ENCODE data around the gene MEIS3. TPM values are rescaled to one million over a fixed set of nuclear protein-coding genes. Genes with fewer than 3 reads are reported as not detected.

MEIS3 gene
- 10 to 100 TPM; 19.9 to 43.5 (median 28.2) TPM for polyA plus RNA-seq (ENCODE audit: insufficient read length in 4 of 4)

DNA sequence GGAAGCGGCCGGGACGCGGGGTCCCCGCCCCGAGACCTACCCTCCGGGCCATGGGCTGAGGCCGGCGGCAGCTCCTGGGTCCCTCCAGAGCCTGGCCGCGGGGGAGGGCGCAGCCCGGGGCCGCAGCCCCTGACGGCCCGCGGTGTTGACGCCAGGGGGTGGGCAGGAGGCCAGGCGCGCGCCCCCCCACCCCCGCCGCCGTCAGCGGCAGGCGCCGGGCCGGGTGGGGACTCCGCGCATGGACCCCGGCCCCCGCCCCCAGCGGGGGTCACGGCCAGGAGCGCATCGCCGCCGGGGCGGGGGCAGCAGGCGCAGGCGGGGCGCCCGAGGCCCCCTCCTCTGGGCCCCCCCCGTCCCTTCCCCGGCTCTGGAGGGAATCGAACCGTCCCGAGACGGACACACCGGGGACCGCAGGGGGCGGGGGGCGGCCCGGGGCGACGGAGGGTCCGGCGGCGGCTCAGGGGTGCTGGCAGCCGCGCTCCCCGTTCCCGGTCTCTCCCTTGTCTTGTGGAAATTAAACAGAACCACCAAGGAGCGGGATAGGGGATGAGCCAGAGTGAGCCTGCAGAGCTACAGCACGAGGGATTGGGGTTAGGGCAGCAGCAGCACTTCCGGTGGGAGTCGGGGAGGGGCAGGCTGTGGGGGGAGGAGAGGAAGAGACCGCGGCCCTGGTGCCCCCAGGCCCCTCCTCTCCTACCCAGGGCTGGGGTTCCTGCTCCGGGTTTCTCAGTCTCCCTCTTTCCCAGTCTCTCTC lies at the start of gene MEIS3:
Gene MEIS3 (minus strand): TSS at position 498 of the 754 bp plus-strand sequence. CDS start 446 bp downstream, at position 52.
- no peak for DNase-seq (ENCODE audit: low read depth in 4 of 4, low spot score in 3 of 4)

DNA sequence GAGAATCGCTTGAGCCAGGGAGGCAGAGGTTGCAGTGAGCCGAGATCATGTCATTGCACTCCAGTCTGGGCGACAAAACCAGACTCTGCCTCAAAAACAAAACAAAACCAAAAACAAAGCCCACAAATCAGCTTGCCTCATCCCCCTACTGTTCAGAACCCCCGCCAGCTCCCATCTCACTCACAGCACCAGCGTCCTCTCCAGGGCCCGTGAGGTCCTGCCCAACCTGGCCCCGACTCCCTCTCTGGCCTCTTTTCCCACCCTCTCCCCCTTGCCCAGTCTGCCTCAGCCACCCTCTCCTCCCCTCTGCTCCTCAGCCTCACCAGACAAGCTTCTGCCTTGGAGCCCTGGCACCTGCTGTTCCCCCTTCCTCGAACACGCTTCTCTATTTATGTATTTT lies 48.6 kb upstream of the MEIS3 start:
- DNase-seq (ENCODE audit: low read depth in 4 of 4, low spot score in 3 of 4), result no peak

DNA sequence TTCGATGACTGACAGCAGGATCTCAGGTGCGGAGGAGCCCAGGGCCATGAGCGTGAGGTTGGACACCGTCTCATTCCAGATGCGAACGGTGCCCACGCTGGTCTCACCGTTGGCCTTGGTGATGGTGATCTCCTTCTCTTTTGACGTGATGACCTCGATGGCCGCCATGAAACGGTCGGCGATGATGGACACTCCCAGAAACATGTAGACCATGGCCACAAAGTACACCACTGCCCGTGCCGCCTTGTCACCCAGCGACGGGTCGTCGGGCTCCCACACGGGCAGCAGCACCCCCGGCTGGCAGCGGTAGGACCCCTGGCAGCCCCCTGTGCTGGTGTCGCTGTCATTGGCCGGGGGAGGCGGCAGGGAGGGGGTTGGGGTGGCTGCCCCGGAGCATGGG lies 46.6 kb upstream of the MEIS3 start:
- DNase-seq (ENCODE audit: low read depth in 4 of 4, low spot score in 3 of 4), result no peak

DNA sequence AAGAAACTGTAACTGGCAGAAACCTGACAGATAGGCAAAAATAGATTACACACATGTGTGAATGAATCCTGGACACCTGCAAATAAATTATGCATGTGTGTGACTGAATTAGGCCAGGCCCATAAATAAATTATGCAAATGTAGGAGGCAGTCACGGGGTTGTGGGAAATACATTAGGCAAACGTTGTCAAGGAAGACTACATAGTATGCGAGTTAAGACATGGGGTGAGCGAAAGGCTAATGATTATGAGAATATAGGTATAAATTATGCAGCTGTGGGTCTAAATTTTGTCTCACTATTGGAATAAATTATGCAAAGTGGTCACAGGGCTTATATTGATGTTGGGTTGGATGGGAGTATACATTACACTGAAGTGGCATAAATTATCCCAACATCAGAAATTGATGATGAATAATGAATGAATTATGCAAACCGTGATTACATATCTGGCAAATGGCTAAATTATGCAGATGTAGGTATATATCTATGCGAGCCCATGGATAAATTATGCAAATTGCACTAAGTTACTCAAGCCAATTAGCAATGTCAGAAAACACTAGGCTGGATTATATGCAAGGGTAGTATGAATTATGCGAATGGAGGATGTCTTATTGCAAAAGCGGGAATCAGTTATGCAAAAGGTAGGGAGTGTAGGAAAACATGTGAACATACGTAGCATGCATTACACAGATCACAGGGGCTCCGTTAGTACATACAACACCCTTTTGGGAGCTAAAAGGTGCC lies 45.5 kb upstream of the MEIS3 start:
- DNase-seq (ENCODE audit: low read depth in 4 of 4, low spot score in 3 of 4), result no peak

DNA sequence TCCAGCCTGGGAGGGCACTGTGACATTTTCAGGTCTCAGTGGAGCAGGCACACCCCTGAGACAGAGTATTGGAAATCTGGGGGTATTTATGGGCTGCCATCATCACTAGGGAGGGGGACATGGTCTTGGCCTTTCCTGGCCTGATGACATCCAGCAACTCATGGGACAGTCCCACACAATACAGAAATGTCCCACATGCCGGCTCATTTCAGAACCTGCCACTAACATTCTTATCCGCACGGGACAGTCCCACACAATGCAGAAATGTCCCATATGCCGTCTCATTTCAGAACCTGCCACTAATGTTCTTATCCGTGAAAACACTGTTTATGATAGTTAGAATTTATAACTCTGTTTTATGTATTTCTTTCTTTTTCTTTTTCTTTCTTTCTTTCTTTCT lies 42.5 kb upstream of the MEIS3 start:
- DNase-seq (ENCODE audit: low read depth in 4 of 4, low spot score in 3 of 4), result no peak

DNA sequence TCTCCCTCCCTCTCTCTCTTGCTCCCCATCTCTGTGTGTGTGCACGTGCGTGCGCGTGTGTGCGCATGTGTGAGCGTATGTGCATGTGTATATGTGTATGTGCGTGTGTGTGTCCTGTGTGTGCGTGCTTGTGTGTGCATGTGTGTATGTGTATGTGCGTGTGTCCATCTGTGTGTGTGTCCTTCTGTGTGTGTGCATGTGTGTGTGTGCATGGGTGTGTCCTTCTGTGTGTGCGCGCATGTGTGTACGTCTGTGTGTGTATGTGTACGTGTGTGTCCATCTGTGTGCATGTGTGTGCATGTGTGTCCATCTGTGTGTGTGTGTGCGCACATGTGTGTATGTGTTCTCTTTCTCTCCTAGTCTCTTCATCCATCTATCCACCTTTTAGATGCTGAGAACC lies 40.1 kb upstream of the MEIS3 start:
- DNase-seq (ENCODE audit: low read depth in 4 of 4, low spot score in 3 of 4), result no peak

DNA sequence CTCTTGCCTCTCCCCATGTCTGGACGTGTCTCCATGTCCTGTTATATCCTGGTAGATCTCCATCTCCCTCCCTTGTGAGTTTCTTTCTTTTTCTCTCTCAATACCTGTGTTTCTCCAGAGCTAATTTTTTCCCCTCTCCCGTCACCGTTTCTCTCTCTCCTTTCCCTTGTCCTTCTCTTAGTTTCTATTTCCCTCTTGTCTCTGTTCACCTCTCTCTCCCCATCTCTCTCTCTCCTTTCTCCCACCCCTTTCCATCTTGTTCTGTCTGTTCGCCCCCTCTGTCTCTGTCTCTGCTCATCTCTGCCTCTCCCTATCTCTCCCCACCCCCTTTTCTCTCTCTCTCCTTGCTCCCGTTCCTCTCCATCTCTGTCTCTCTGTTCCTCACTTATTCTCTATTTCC lies 39.3 kb upstream of the MEIS3 start:
- no peak for DNase-seq (ENCODE audit: low read depth in 4 of 4, low spot score in 3 of 4)

DNA sequence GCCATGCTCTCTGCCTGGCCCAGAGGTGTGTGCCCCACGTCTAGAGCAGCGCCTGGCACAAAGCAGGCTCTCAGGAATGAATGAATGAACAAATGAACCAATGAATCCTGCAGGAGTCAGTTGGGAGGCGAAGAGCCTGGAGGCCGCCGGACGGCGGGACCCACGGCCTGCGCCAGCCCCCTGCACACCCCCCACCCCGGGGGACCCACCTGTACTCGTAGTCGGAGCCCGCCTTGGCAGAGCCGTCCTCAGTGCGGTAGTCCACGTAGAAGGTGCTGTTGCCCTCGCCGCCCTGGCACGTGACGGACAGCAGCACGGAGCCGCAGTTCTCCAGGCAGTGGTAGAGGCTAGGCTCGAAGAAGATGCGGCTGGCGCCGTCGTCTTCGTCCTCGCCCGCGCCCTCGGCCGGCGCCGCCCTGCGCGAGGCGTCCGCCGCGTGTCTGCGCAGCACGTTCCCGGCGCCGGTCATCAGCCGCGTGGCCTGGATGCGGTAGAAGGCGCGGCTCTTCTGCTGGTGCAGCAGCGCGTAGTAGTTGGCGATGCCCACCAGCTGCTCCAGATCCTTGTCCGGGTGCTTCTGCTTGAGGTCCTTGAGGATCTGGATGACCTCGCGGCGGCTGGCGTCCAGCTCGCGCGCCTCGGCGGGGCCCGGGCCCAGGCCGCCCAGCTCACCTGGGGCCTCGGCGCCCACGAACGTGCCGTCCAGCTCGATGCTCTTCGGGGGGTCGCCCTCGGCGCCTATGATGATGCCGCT lies 37.6 kb upstream of the MEIS3 start:
- DNase-seq (ENCODE audit: low read depth in 4 of 4, low spot score in 3 of 4), result no peak

DNA sequence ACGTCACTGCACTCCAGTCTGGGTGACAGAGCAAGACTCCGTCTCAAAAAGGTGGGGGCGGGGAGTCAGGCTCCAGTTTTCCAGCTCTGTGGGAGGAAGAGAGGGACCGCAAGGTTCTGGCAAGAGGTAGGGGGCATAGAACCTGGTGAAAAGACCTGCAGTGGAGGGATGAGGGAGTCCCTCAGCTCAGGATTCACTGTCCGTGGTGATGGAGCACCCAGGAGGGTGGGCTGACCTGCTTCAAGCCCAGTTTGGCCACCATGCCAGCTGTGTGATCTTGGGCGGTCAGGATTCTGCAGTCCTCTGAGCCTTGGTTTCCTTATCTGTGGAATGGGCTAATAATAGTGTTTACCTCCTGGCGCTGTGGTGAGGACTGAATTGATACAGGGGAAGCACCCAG lies 31.2 kb upstream of the MEIS3 start:
- DNase-seq (ENCODE audit: low read depth in 4 of 4, low spot score in 3 of 4), result no peak

DNA sequence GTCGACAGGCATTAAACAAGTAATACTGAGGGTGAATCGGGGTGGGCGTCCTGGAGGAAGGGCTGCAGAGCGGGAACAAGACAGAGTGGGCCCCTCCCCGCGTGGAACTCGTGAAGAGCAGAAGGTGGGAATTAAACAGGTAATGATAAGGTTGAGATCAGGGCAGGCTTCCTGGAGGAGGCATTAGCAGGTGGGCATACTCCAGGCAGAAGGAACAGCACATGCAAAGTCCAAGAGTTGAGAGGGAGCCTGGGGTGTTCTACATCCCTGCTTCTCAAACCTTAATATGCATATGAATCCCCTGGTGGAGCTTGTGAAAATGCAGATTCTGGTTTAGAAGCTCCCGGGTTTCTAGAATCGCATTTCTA lies 29.0 kb upstream of the MEIS3 start:
- no peak for DNase-seq (ENCODE audit: low read depth in 4 of 4, low spot score in 3 of 4)

DNA sequence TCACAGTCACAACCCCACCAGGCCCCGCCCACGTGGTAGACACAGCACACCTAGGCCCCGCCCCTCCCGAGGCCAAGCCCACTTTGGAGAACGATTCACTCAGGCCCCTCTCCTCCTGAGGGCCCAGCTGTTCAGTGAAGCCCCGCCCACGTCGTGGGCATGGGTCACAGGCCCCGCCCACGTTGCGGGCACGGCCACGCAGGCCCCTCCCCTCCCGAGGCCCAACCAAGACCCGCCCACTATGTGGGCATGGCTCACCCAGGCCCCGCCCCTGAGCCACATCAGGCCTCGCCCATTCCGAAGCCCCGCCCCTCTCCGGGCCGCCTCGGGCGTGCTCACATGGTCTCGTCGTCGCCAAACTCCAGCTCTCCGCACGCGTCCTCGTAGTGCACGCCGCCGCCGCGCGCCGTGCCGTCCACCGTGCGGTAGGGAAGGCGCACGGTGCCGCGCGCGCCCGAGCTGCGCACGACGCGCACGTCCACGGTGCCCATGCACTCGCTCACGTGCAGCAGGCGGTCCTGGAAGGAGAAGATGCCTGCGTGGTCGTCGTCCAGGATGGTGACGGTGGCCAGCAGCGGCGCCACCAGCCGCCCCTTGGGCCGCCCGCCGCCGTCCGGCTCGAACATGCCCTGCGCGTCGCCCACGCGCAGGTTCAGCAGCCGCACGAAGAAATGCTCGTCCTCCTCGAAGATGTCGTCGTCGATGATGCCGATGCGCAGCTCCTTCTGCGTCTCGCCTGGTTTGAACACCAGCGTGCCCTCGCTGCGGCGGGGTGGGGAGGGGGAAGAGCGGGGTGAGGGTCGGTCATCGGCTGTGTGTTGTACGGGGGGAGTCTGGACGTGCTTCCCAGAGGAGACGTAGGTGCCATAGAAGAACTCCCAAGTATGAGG lies 28.4 kb upstream of the MEIS3 start:
- DNase-seq (ENCODE audit: low read depth in 4 of 4, low spot score in 3 of 4), result no peak

DNA sequence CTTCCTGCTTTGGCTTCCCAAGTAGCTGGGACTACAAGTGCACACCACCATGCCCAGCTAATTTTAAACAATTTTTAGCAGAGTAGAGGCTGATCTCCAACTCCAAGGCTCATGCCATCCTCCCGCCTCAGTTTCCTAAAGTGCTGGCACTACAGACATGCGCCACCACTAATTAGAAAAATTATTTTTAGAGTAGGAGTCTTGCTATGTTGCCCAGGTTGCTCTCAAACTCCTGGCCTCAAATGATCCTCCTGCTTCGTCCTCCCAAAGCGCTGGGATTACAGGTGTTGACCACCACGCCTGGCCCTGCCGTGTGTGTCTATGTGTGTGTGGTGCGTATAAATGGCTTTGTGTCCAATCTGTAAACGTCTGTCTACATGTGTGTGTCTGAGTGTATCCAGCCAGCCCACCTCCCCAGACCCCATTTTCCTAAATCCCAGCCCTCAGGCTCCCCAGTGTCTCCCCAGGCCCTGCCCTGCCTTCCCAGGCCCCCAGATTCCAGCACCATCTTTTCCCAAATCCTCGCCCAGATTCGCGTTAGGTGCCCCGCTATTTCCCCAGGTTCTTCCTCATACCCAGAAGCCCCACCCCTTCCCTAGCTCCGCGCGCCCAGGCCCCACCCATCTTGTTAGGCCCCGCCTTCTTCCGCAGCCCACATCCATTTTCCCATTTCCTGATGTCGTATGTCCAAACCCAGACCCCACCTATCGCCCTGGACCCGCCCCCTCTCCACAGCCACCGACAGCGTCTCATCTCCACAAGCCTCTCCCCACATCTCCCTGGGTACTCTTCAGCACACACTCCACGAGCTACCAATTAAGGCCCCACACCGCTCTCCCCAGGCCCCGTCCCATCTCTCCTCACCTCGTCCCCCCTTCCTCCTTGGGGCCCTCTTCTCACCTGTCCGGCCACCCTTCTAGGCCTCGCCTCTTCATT lies 27.5 kb upstream of the MEIS3 start:
- DNase-seq (ENCODE audit: low read depth in 4 of 4, low spot score in 3 of 4), result no peak

DNA sequence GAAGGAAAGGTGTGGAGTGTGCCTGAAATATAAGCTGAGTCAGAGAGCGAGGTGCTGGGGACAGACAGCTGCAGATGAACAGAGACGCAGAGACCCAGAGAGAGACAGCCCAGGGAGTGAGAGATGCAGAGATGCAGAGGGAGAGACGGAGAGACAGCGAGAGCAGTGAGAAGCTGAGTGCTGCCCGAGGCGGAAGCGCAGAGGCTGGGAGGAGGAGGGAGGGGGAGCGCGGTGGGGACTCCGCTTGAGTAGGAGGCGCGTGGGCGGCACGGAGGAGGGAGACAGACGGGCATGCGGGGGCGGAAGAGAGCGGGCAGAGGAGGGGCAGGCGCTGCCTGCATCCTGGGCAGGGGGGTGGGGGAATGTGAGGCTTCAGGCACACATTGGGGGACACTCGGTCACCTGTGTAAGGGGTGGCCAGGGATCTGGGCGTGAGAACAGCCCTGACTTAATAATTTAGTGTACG lies 26.6 kb upstream of the MEIS3 start:
- no peak for DNase-seq (ENCODE audit: low read depth in 4 of 4, low spot score in 3 of 4)

DNA sequence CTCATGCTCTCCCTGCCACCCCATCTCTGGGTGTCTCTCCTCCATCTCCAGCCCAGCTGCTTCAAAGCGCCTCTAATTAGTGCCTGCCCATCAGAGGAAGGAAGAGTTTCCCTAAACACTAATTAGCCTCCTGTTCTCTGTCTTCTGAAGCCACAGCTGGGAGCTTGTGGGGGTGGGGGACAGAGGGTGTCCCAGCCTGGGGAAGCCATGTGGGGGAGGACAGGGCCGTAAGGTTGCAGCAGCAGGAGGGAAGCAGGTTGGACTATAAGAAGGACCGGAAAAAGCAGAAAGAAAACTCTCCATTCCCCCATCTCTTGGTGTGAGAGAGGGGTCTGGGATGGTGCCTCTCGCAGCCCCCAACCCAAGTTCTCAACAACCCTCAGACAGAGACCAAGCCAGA lies 26.2 kb upstream of the MEIS3 start:
- no peak for DNase-seq (ENCODE audit: low read depth in 4 of 4, low spot score in 3 of 4)

DNA sequence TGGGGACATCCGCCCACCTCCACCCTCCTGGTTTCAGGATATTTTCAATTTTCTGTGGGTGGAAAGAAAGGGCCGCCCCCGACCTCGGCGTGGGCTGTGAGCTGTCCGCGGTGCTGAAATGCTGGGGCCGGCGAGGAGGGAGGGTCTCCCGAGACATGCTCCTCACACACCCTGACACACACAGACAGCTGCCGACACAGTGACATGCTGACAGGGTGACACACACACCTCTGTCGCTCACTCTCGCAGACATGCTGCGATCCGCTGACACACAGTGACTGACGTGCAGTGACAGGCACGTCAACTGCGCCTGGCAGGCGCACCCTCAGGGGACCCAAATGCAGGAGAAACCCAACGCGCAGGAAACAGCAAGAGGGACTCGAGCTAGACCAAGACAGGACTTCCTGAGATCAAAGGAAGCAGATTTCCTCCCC lies 25.1 kb upstream of the MEIS3 start:
- DNase-seq (ENCODE audit: low read depth in 4 of 4, low spot score in 3 of 4), result no peak

DNA sequence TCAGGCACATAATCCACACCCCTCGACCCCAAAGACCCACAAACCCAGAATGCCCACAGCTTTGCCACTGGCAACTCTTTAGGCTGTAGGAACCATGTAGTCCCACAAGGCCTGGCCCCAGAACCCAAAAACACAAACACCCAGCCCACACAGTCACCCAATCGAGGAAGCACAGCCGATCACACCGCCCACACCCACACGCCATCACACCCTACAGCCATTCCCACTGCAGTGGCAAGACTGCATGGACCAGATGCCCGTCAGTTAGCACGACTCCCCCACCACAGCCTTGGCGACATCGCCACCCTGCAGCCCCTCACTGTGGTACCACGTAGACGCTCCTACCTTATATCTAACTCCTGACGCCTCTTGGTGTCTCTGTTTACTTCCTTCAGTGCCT lies 24.0 kb upstream of the MEIS3 start:
- DNase-seq (ENCODE audit: low read depth in 4 of 4, low spot score in 3 of 4), result no peak

DNA sequence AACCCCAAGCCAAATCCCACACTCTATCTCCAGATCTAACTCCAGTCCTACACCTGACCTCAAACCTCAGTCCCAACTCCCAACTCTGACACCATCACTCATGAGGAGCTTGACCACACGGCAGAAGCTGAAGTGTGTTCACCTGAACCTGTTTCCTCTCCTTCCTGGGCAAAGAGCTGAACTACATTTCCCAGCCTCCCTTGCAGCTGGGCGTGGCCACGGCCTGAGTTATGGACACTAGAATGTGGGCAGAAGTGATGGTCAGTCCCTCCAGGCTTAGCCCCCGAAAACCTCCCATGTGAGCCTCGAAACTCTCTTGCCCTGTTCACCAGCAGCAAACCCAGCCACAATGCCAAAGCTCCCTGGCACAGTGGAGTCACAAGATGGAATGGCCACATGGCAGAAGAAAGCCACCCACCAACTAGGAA lies 19.5 kb upstream of the MEIS3 start:
- no peak for DNase-seq (ENCODE audit: low read depth in 4 of 4, low spot score in 3 of 4)

DNA sequence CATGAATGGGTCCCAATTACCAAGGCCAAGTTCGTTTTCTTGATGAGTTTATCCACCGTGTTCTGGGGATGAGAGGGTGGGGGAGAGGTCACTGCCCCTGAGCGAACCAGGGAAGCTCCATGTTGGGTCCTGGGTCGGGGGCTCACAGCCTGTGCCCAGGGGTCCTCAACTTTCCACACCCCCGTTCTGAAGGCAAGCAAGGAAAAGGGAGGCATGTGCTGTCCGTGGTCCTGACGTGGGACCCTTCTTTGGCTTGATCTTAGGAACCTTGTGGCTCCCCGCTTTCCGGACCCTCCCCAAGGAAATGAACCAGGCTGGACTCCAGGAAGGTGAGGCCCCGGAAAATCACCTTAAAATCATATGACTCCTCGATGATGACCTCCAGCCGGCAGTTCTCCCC lies 18.2 kb upstream of the MEIS3 start:
- no peak for DNase-seq (ENCODE audit: low read depth in 4 of 4, low spot score in 3 of 4)

DNA sequence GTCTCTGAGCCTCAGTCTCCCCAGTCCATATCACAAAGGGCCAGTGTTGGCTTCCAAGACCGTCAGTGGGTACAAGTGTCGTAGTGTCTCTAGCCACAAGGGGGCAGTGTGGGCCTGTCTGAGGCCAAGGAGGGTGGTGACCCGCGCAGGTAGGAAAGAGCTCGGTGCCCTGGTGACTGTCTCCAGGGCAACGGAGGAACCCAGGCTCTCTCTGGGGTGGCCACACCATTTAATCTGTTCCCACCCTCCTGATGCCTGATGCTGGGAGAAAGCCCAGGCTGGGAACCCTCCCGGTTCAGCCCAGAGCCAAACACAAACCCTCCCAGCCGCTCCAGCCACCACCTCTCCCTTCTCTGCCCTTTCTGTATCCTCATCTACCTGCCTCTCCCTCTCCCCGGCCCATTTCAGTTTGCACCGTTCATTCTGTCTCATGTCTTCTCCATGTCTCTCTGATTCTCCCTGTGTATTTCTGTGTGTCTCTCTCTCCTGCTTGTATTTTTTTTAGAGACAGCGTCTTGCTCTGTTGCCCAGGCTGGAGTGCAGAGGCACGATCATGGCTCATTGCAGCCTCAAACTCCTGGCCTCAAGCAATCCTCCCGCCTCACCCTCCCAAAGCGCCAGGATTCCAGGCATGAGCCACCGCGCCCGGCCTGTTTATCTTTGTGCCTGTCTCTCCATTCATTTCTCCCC lies 17.5 kb upstream of the MEIS3 start:
- no peak for DNase-seq (ENCODE audit: low read depth in 4 of 4, low spot score in 3 of 4)
